ENCODE measurements around the gene PROM1. TPM values are rescaled to one million over a fixed set of nuclear protein-coding genes. Genes with fewer than 3 reads are reported as not detected.

Gene PROM1
- total RNA-seq, 2 experiments from 2014 or later = not detected

DNA sequence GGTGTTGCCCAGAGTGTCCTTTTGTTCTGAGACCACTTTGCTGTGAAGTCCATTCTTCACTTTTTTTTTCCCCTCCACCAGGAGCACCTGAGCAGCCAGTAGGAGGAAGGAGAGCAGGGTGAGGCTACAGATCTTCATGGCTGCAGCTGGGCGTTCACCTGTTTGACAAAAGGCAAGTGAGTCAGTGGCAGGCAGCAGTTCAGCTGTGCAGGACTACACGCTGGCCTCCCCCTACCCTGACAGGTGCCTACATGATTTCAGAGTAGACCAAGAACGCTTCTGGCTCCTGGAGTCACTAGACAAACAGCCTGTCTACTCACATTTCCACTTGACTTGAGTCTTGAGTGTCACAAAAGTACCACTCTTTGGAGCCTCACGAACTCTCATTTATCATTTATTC is 147.3 kb downstream of the PROM1 start:
- intact Hi-C loops (cut with micrococcal nuclease; ENCODE audit: unreplicated experiment) = no loop called here
- H3K79me2 ChIP-seq (ENCODE audit: insufficient read depth, low read depth, low read length) = no peaks in the 10 kb centered on the region
- CTCF ChIA-PET (ENCODE audit: unreplicated experiment) = no interaction called here
- H3K9me2 ChIP-seq (ENCODE audit: insufficient read depth, low read length) = no peaks in the 10 kb centered on the region
- POLR2A ChIA-PET = no interaction called here
- no peak overlapping the region for H3K4me2 ChIP-seq (ENCODE audit: low read length)
- no peaks in the 10 kb centered on the region for H3K9me3 ChIP-seq (ENCODE audit: low read length)
- no TSS peak for BruUV-seq (replicated peaks)
- no peak overlapping the region for H3K27ac ChIP-seq (ENCODE audit: low read depth, low read length, poor library complexity, severe bottlenecking)
- H4K20me1 ChIP-seq (ENCODE audit: insufficient read depth, low read length) = no peaks in the 10 kb centered on the region
- no peaks in the 10 kb centered on the region for H3K4me1 ChIP-seq (ENCODE audit: insufficient read depth, low read length, poor library complexity, severe bottlenecking)
- H3K36me3 ChIP-seq (ENCODE audit: insufficient read depth, low read length) = no peaks in the 10 kb centered on the region
- H3K4me3 ChIP-seq (ENCODE audit: low read depth, low read length, poor library complexity, severe bottlenecking) = no peak overlapping the region
- no peak overlapping the region for H2AFZ ChIP-seq (ENCODE audit: low read length)
- DNase-seq (ENCODE audit: low spot score) = no peak
- TF ChIP-seq, protein P1, sequence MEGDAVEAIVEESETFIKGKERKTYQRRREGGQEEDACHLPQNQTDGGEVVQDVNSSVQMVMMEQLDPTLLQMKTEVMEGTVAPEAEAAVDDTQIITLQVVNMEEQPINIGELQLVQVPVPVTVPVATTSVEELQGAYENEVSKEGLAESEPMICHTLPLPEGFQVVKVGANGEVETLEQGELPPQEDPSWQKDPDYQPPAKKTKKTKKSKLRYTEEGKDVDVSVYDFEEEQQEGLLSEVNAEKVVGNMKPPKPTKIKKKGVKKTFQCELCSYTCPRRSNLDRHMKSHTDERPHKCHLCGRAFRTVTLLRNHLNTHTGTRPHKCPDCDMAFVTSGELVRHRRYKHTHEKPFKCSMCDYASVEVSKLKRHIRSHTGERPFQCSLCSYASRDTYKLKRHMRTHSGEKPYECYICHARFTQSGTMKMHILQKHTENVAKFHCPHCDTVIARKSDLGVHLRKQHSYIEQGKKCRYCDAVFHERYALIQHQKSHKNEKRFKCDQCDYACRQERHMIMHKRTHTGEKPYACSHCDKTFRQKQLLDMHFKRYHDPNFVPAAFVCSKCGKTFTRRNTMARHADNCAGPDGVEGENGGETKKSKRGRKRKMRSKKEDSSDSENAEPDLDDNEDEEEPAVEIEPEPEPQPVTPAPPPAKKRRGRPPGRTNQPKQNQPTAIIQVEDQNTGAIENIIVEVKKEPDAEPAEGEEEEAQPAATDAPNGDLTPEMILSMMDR (conservative IDR thresholded peaks at IDR 0.05; ENCODE audit: low read length) = no peak
- TF ChIP-seq EZH2phosphoT487 (IDR thresholded peaks at IDR 0.05; ENCODE audit: borderline replicate concordance, low read depth, low read length) = no peak

DNA sequence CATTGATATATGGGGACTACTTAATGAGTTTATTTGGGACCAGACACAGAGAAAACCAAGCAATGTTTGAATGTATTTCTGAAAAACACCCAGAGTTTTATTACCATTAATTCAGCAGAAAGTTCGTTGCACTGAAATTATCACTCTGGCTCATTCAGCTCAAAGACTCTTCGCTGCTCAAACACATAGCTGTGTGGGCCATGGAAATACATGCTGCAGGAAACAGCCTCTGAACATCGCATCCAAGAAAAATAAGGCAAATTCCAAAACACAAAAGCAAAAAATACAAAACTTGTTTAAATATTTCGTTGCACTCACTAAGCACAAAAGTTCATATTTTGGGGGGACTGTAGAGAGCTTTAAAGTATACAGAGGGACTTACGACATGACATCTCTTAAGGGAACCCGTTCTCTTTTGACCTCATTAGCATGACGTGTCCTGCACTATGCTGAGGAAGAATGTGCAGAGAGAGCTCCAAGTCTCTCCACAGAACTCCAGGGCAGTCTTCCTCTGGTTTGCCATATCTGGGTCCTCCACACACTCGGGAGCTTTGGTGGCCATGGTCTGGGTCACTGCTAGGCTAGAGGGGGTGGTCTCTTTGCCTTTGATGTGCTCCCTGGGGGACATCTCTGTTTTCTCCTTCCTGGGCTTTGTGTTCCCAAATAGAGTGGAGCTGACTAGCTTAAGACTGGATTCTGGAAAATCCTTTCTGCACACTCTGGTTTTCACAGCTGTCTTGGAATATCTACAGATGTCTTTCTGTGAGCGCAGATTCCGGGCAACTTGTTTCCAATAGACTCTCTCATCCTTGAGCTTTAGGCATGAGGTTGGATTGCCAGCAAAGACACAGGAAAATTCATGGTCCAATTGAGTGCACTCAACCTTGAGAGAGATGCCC is 148.1 kb downstream of the PROM1 start:
- no peak for DNase-seq (ENCODE audit: low spot score)
- Histone ChIP-seq H3K4me3 (ENCODE audit: low read depth, low read length, poor library complexity, severe bottlenecking) (no peak overlapping the region), H3K9me3 (ENCODE audit: low read length) (no peaks in the 10 kb centered on the region), H3K4me1 (ENCODE audit: insufficient read depth, low read length, poor library complexity, severe bottlenecking) (no peaks in the 10 kb centered on the region), H3K79me2 (ENCODE audit: insufficient read depth, low read depth, low read length) (no peaks in the 10 kb centered on the region), H2AFZ (ENCODE audit: low read length) (no peak overlapping the region), H3K9me2 (ENCODE audit: insufficient read depth, low read length) (no peaks in the 10 kb centered on the region), H3K4me2 (ENCODE audit: low read length) (no peak overlapping the region), H3K27ac (ENCODE audit: low read depth, low read length, poor library complexity, severe bottlenecking) (no peak overlapping the region), H3K36me3 (ENCODE audit: insufficient read depth, low read length) (no peaks in the 10 kb centered on the region), H4K20me1 (ENCODE audit: insufficient read depth, low read length) (no peaks in the 10 kb centered on the region)
- ChIA-PET POLR2A (interaction anchor here (0.7 kb wide), 1 partner anchor 382 kb away, joined by 3 read pairs; no protein-coding TSS in a partner anchor), CTCF (ENCODE audit: unreplicated experiment) (no interaction called here)
- no TSS peak for BruUV-seq (replicated peaks)
- TF ChIP-seq EZH2phosphoT487 (IDR thresholded peaks at IDR 0.05; ENCODE audit: borderline replicate concordance, low read depth, low read length) = no peak
- TF ChIP-seq, protein P1 (conservative IDR thresholded peaks at IDR 0.05; ENCODE audit: low read length) = no peak
- intact Hi-C loops (cut with micrococcal nuclease; ENCODE audit: unreplicated experiment) = no loop called here

DNA sequence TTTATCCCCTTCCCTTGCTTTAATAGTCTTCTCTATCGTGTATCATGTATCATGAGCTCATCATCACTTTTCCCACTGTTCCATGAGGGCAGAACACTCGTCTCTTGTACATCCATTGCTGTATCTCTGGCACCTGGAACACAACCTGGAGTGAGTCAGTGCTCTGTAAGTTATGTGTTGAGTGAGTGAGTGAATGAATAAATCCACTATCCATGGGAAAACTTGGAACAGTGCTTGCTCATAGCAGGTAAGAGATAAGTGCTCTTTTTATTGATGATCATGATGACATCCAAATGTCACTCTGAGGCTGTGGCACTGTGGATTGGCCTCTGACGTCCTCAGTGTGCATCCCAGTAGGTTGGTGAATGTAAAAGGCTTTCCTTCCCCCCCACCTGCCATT is 149.6 kb downstream of the PROM1 start:
- Histone ChIP-seq H3K9me2 (ENCODE audit: insufficient read depth, low read length) (no peaks in the 10 kb centered on the region), H3K4me1 (ENCODE audit: insufficient read depth, low read length, poor library complexity, severe bottlenecking) (no peaks in the 10 kb centered on the region), H3K79me2 (ENCODE audit: insufficient read depth, low read depth, low read length) (no peaks in the 10 kb centered on the region), H3K4me3 (ENCODE audit: low read depth, low read length, poor library complexity, severe bottlenecking) (no peak overlapping the region), H3K36me3 (ENCODE audit: insufficient read depth, low read length) (no peaks in the 10 kb centered on the region), H2AFZ (ENCODE audit: low read length) (no peak overlapping the region), H3K9me3 (ENCODE audit: low read length) (no peaks in the 10 kb centered on the region), H3K27ac (ENCODE audit: low read depth, low read length, poor library complexity, severe bottlenecking) (no peak overlapping the region), H4K20me1 (ENCODE audit: insufficient read depth, low read length) (no peaks in the 10 kb centered on the region), H3K4me2 (ENCODE audit: low read length) (no peak overlapping the region)
- intact Hi-C loops (cut with micrococcal nuclease; ENCODE audit: unreplicated experiment) = no loop called here
- TF ChIP-seq, protein P1 (conservative IDR thresholded peaks at IDR 0.05; ENCODE audit: low read length) = no peak
- POLR2A ChIA-PET = no interaction called here
- DNase-seq (ENCODE audit: low spot score) = no peak
- BruUV-seq (replicated peaks) = no TSS peak
- CTCF ChIA-PET (ENCODE audit: unreplicated experiment) = no interaction called here

Measured in OCI-LY7 (cell line).